ENCODE results near the gene CALD1. TPM values are rescaled to one million over a fixed set of nuclear protein-coding genes. Genes with fewer than 3 reads are reported as not detected.

The CALD1 gene
- total RNA-seq, 4 donors from 2014 or later: 162 to 401 (median 226) TPM

DNA sequence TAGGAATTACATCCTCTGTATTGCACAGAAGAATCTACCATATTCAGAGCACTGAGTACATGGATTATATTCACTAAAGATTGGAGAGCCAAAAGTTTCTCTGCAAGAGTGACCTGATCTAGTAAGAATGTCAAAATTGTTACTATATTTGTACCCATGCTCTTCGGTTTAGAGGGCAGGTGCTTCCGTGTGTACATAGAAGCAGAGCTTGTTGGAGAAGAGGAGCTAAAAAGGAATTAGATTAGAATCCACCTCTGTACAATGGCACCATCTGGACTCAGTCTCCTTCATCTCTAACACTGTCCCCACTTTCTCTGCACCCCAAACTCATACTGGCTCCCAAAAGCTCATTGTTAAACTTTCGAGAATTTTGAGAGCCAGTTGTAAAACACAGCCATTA lies 8.3 kb downstream of the CALD1 start:
- WGBS, 2 donors (ENCODE audit: low coverage in 1 of 2): 56 to 64% methylated on average over 1 to 3 of the region's 3 CpGs
- H3K4me1 ChIP-seq: peaks cover 0 to 33% (median 4%) of the 10 kb centered on the region in 4 donors
- in situ Hi-C loops (cut with MboI; ENCODE audit: low pct_ligation_motif_present in 1 of 4, low pct_unique_long_range_greater_than_20kb in 1 of 4, low sequenced_read_pairs in 3 of 4): no loop called here
- H3K27ac ChIP-seq: peak overlapping the region; percentile 66 to 91 (median 85)
- DNase-seq: no peak
- H3K4me3 ChIP-seq: no peak overlapping the region
- intact Hi-C loops (cut with DNase I; ENCODE audit: low total_unique reads): loop anchor here (10.0 kb wide), 1 partner anchor 167 kb away; no protein-coding TSS in a partner anchor
- no peaks in the 10 kb centered on the region for H3K36me3 ChIP-seq
- no peaks in the 10 kb centered on the region for H3K9me3 ChIP-seq
- H3K27me3 ChIP-seq: no peaks in the 10 kb centered on the region
- no peak for TF ChIP-seq POLR2A (IDR thresholded peaks at IDR 0.05)
- no peak for TF ChIP-seq EP300 (IDR thresholded peaks at IDR 0.05; ENCODE audit: low read depth)
- TF ChIP-seq POLR2AphosphoS5 (IDR thresholded peaks at IDR 0.05): no peak
- TF ChIP-seq, protein P1, sequence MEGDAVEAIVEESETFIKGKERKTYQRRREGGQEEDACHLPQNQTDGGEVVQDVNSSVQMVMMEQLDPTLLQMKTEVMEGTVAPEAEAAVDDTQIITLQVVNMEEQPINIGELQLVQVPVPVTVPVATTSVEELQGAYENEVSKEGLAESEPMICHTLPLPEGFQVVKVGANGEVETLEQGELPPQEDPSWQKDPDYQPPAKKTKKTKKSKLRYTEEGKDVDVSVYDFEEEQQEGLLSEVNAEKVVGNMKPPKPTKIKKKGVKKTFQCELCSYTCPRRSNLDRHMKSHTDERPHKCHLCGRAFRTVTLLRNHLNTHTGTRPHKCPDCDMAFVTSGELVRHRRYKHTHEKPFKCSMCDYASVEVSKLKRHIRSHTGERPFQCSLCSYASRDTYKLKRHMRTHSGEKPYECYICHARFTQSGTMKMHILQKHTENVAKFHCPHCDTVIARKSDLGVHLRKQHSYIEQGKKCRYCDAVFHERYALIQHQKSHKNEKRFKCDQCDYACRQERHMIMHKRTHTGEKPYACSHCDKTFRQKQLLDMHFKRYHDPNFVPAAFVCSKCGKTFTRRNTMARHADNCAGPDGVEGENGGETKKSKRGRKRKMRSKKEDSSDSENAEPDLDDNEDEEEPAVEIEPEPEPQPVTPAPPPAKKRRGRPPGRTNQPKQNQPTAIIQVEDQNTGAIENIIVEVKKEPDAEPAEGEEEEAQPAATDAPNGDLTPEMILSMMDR (IDR thresholded peaks at IDR 0.05): no peak

- in situ Hi-C loops (cut with MboI; ENCODE audit: low pct_ligation_motif_present in 1 of 4, low pct_unique_long_range_greater_than_20kb in 1 of 4, low sequenced_read_pairs in 3 of 4): no loop called here
- intact Hi-C loops (cut with DNase I; ENCODE audit: low total_unique reads): loop anchor here (10.0 kb wide), 1 partner anchor 167 kb away; no protein-coding TSS in a partner anchor
- no peaks in the 10 kb centered on the region for H3K36me3 ChIP-seq
- H3K9me3 ChIP-seq: no peaks in the 10 kb centered on the region
- peak overlapping the region; percentile 66 to 91 (median 85) for H3K27ac ChIP-seq
- no peaks in the 10 kb centered on the region for H3K27me3 ChIP-seq
- TF ChIP-seq POLR2A (IDR thresholded peaks at IDR 0.05) (no peak), EP300 (IDR thresholded peaks at IDR 0.05; ENCODE audit: low read depth) (no peak)
- TF ChIP-seq, protein P1 (IDR thresholded peaks at IDR 0.05): no peak
- peaks cover 0 to 33% (median 4%) of the 10 kb centered on the region in 4 donors for H3K4me1 ChIP-seq
- WGBS, 2 donors (ENCODE audit: low coverage in 1 of 2): 90% methylated on average over 2 of the region's 2 CpGs; no CpG with 5 or more reads in 1 of the 2 donors
- no peak overlapping the region for H3K4me3 ChIP-seq
- no peak for DNase-seq
Measured at GRCh38 chr7:134788191-134788590, 8.8 kb downstream of the CALD1 start.

DNA sequence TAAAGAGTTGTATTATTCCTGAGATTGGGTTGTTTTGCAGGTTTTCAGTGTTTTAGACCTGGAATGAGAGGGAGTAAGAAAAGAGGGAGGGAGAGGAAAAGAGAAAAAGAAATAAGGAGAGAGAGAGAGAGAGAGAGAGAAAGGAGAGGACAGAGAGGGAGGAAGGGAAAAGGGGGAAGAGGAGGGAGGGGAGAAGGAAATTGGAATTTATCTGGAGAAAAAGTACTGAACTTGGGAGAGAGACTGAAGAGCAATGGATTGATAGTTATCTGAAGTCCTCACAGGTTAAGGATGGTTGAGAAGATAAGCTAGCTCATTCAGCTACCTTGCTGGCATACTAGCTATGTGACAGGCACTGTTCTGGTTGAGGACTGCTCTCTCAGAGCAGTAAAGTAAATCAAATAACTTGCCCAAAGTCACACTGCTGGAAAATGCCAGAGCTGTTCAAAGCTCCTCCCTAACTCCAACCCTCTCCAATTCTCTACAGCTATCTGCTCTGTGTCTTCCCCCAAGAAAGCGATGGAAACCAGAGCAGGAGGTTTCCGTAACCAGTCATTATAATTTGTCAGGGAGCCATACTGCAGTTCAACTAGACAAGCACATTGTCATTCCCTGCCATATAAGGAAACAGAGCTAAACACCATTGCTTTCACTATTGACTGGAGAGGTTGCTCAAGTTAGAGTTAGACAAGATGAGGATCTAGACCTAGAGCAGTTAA lies 10.7 kb downstream of the CALD1 start:
- TF ChIP-seq EP300 (IDR thresholded peaks at IDR 0.05; ENCODE audit: low read depth): peak; percentile 92
- TF ChIP-seq POLR2AphosphoS5 (IDR thresholded peaks at IDR 0.05): peak; percentile 89 to 95 (median 92)
- no peak for TF ChIP-seq POLR2A (IDR thresholded peaks at IDR 0.05)
- in situ Hi-C loops (cut with MboI; ENCODE audit: low pct_ligation_motif_present in 1 of 4, low pct_unique_long_range_greater_than_20kb in 1 of 4, low sequenced_read_pairs in 3 of 4) (no loop called here), intact Hi-C loops (cut with DNase I; ENCODE audit: low total_unique reads) (loop anchor here (5.0 to 10.0 kb wide), 2 partner anchors 42 to 165 kb away; no protein-coding TSS in a partner anchor)
- Histone ChIP-seq H3K4me1 (peaks cover 0 to 33% (median 3%) of the 10 kb centered on the region in 4 donors), H3K9me3 (no peaks in the 10 kb centered on the region), H3K4me3 (no peak overlapping the region), H3K36me3 (no peaks in the 10 kb centered on the region), H3K27ac (peak overlapping the region; percentile 66 to 91 (median 85)), H3K27me3 (no peaks in the 10 kb centered on the region)
- WGBS, 2 donors (ENCODE audit: low coverage in 1 of 2): 33% methylated on average over 2 of the region's 2 CpGs; no CpG with 5 or more reads in 1 of the 2 donors
- no peak for DNase-seq

GRCh38 chr7:134792968-134793367 lies 13.5 kb downstream of the CALD1 start:
- Histone ChIP-seq H3K27me3 (no peaks in the 10 kb centered on the region), H3K27ac (peak overlapping the region; percentile 66 to 91 (median 85)), H3K4me1 (peaks cover 0 to 31% (median 7%) of the 10 kb centered on the region in 4 donors), H3K9me3 (no peaks in the 10 kb centered on the region), H3K36me3 (no peaks in the 10 kb centered on the region), H3K4me3 (no peak overlapping the region)
- intact Hi-C loops (cut with DNase I; ENCODE audit: low total_unique reads) (loop anchor here (5.0 kb wide), 1 partner anchor 39 kb away; no protein-coding TSS in a partner anchor), in situ Hi-C loops (cut with MboI; ENCODE audit: low pct_ligation_motif_present in 1 of 4, low pct_unique_long_range_greater_than_20kb in 1 of 4, low sequenced_read_pairs in 3 of 4) (no loop called here)
- WGBS, 2 donors (ENCODE audit: low coverage in 1 of 2): 81 to 92% methylated on average over 4 to 9 of the region's 9 CpGs
- peak; percentile 13 for DNase-seq
- TF ChIP-seq POLR2A (IDR thresholded peaks at IDR 0.05) (no peak), EP300 (IDR thresholded peaks at IDR 0.05; ENCODE audit: low read depth) (no peak), POLR2AphosphoS5 (IDR thresholded peaks at IDR 0.05) (no peak)
- TF ChIP-seq, protein P1 (IDR thresholded peaks at IDR 0.05): no peak
